ENCODE results near the gene SYPL1. TPM values are rescaled to one million over a fixed set of nuclear protein-coding genes. Genes with fewer than 3 reads are reported as not detected.

SYPL1 gene
- total and polyA plus RNA-seq, 2 donors (not counting 1 experiment from before 2014, with no cell fraction given): 58.5 to 130 TPM

GRCh38 chr7:106109521-106110237 is 2.4 kb downstream of the SYPL1 start:
- H3K4me3 Mint-ChIP-seq: peak overlapping the region; percentile 84
- peak overlapping the region; percentile 75 for H3K4me2 ChIP-seq (replicated peaks; ENCODE audit: low read depth, low read length, poor library complexity, severe bottlenecking)
- H3K27me3 Mint-ChIP-seq: no peaks in the 10 kb centered on the region
- WGBS (ENCODE audit: insufficient coverage): 28% methylated on average over 3 of the region's 6 CpGs
- H2AFZ ChIP-seq (ENCODE audit: insufficient read depth, low read depth, low read length, poor library complexity, severe bottlenecking): no peak overlapping the region
- H3K9ac ChIP-seq (ENCODE audit: low read length): peak overlapping the region; percentile 89
- POLR2A ChIA-PET: interaction anchor here (3.0 to 5.4 kb wide), 2 partner anchors 10 to 37 kb away, joined by 11 to 51 read pairs; no protein-coding TSS in a partner anchor
- H3K9me3 ChIP-seq (ENCODE audit: control extremely low read depth in 1 of 3, control insufficient read depth in 2 of 3, insufficient read depth in 1 of 3, low read length in 2 of 3): no peaks in the 10 kb centered on the region
- peaks cover 98% of the 10 kb centered on the region for H3K79me2 ChIP-seq (ENCODE audit: control insufficient read depth, insufficient read depth, low read length)
- peak overlapping the region; percentile 74 for H3K27ac Mint-ChIP-seq
- ATAC-seq (ENCODE audit: low read depth) (no peak), DNase-seq (no peak)
- no peaks in the 10 kb centered on the region for H3K27me3 ChIP-seq (replicated peaks in 1 of 4; ENCODE audit: control extremely low read depth in 1 of 4, control insufficient read depth in 3 of 4, insufficient read depth in 4 of 4, low read length in 3 of 4)
- intact Hi-C loops (cut with micrococcal nuclease): loop anchor here (2.0 to 10.0 kb wide), 3 partner anchors 17 to 1095 kb away; partner anchors contain the start of genes ATXN7L1 and KMT2E
- H4K20me1 ChIP-seq (ENCODE audit: control insufficient read depth, insufficient read depth, low read length, poor library complexity, severe bottlenecking): peaks cover 21% of the 10 kb centered on the region
- H3K9me3 Mint-ChIP-seq (ENCODE audit: insufficient read depth): no peaks in the 10 kb centered on the region
- CTCF ChIA-PET: interaction anchor here (1.1 to 8.0 kb wide), 6 partner anchors 15 to 52 kb away, joined by 3 to 120 read pairs (median 32); no protein-coding TSS in a partner anchor
- peaks cover 72% of the 10 kb centered on the region for H3K4me1 Mint-ChIP-seq
- H3K4me3 ChIP-seq (ENCODE audit: control extremely low read depth in 1 of 5, extremely low read depth in 1 of 5, insufficient read depth in 1 of 5, low read depth in 2 of 5, low read length in 4 of 5): peak overlapping the region; percentile 80 to 94 (median 81)
- peaks cover 66 to 68% of the 10 kb centered on the region in 2 donors for H3K4me1 ChIP-seq (ENCODE audit: control insufficient read depth in 2 of 2, insufficient read depth in 2 of 2, low read length in 2 of 2)
- peak overlapping the region; percentile 7 to 95 for H3K27ac ChIP-seq (ENCODE audit: low read length in 2 of 2)
- H3K36me3 ChIP-seq (replicated peaks in 1 of 2; ENCODE audit: control extremely low read depth in 1 of 2, control insufficient read depth in 1 of 2, extremely low read depth in 1 of 2, insufficient read depth in 2 of 2, low read length in 1 of 2): peaks cover 0 to 12% of the 10 kb centered on the region in 2 experiments
- TF ChIP-seq CTCF (IDR thresholded peaks at IDR 0.05) (no peak), EZH2 (IDR thresholded peaks at IDR 0.05; ENCODE audit: borderline replicate concordance, insufficient read depth, low read depth, low read length, poor library complexity, severe bottlenecking) (no peak)

GRCh38 chr7:106108991-106109390 is 3.1 kb downstream of the SYPL1 start:
- Mint-ChIP-seq H3K9me3 (ENCODE audit: insufficient read depth) (no peaks in the 10 kb centered on the region), H3K4me1 (peaks cover 70% of the 10 kb centered on the region), H3K4me3 (peak overlapping the region; percentile 84), H3K27me3 (no peaks in the 10 kb centered on the region), H3K27ac (peak overlapping the region; percentile 74)
- Histone ChIP-seq H3K4me2 (replicated peaks; ENCODE audit: low read depth, low read length, poor library complexity, severe bottlenecking) (peak overlapping the region; percentile 75), H3K27me3 (replicated peaks in 1 of 4; ENCODE audit: control extremely low read depth in 1 of 4, control insufficient read depth in 3 of 4, insufficient read depth in 4 of 4, low read length in 3 of 4) (no peaks in the 10 kb centered on the region), H4K20me1 (ENCODE audit: control insufficient read depth, insufficient read depth, low read length, poor library complexity, severe bottlenecking) (peaks cover 25% of the 10 kb centered on the region), H3K27ac (ENCODE audit: low read length in 2 of 2) (peak overlapping the region in 1 of 2 donors; percentile 95), H3K79me2 (ENCODE audit: control insufficient read depth, insufficient read depth, low read length) (peaks cover 98% of the 10 kb centered on the region), H3K9me3 (ENCODE audit: control extremely low read depth in 1 of 3, control insufficient read depth in 2 of 3, insufficient read depth in 1 of 3, low read length in 2 of 3) (no peaks in the 10 kb centered on the region), H3K4me3 (ENCODE audit: control extremely low read depth in 1 of 5, extremely low read depth in 1 of 5, insufficient read depth in 1 of 5, low read depth in 2 of 5, low read length in 4 of 5) (peak overlapping the region in 4 of 5 experiments; percentile 81 to 94 (median 86)), H3K4me1 (ENCODE audit: control insufficient read depth in 2 of 2, insufficient read depth in 2 of 2, low read length in 2 of 2) (peaks cover 65 to 67% of the 10 kb centered on the region in 2 donors), H3K36me3 (replicated peaks in 1 of 2; ENCODE audit: control extremely low read depth in 1 of 2, control insufficient read depth in 1 of 2, extremely low read depth in 1 of 2, insufficient read depth in 2 of 2, low read length in 1 of 2) (peaks cover 0 to 13% of the 10 kb centered on the region in 2 experiments), H3K9ac (ENCODE audit: low read length) (peak overlapping the region; percentile 89), H2AFZ (ENCODE audit: insufficient read depth, low read depth, low read length, poor library complexity, severe bottlenecking) (no peak overlapping the region)
- WGBS (ENCODE audit: insufficient coverage): no CpG with 5 or more reads among the region's 1 CpG
- ATAC-seq (ENCODE audit: low read depth): no peak
- ChIA-PET CTCF (interaction anchor here (1.5 to 2.9 kb wide), 4 partner anchors 14 to 51 kb away, joined by 3 to 23 read pairs (median 8); no protein-coding TSS in a partner anchor), POLR2A (interaction anchor here (0.5 to 5.4 kb wide), 3 partner anchors 14 to 36 kb away, joined by 3 to 51 read pairs (median 8); no protein-coding TSS in a partner anchor)
- TF ChIP-seq CTCF (IDR thresholded peaks at IDR 0.05): no peak
- TF ChIP-seq EZH2 (IDR thresholded peaks at IDR 0.05; ENCODE audit: borderline replicate concordance, insufficient read depth, low read depth, low read length, poor library complexity, severe bottlenecking): no peak
- DNase-seq: no peak
- intact Hi-C loops (cut with micrococcal nuclease): no loop called here

Measured in B cell (primary cell).